Muscle of leg (tissue), 16 donors: ENCODE results near the gene ZBTB43. TPM values are rescaled to one million over a fixed set of nuclear protein-coding genes. Genes with fewer than 3 reads are reported as not detected.

Experiments
- DNase-seq: peaks from one replicate; pipeline ENCODE4 v3.0.0; 2013
- H3K27ac ChIP-seq: one replicate; pipeline ENCODE4 v1.5.1; 2013; ENCODE audit warnings: mild to moderate bottlenecking, low read length, control low read depth
- H3K27me3 ChIP-seq: one replicate; pipeline ENCODE4 v1.6.1; 2013; ENCODE audit warnings: low read length; ENCODE audit not compliant: control insufficient read depth, insufficient read depth
- H3K36me3 ChIP-seq: one replicate; pipeline ENCODE4 v1.6.1; 2013; ENCODE audit warnings: low read length; ENCODE audit not compliant: control insufficient read depth, insufficient read depth
- H3K4me1 ChIP-seq: one replicate; pipeline ENCODE4 v1.6.1; 2013; ENCODE audit warnings: low read length; ENCODE audit not compliant: control insufficient read depth, insufficient read depth
- H3K4me3 ChIP-seq: one replicate; pipeline ENCODE4 v1.5.1; 2013; ENCODE audit warnings: low read length, control low read depth
- H3K9me3 ChIP-seq: replicated peaks from 2 replicates; pipeline ENCODE4 v1.6.1; 2013; ENCODE audit warnings: low read depth, low read length; ENCODE audit not compliant: control insufficient read depth
- WGBS: methylation state at CpG from one replicate; pipeline ENCODE4 v1.1.5; 2013; ENCODE audit warnings: missing lambda C conversion rate; ENCODE audit not compliant: insufficient coverage; 5-methylcytosine and 5-hydroxymethylcytosine counted together
- long read RNA-seq, 11 donors: transcript quantifications; one replicate each; lab custom pipeline, GENCODE V29; 2026
- polyA plus RNA-seq, 8 donors: library from polyadenylated mRNA; unstranded; fragments of 120-200 nt; gene quantifications; one replicate each; pipeline versions ENCODE4 v1.2.1 to v1.2.3, GENCODE V29; 2013; ENCODE audit warnings: inconsistent platforms in 1 of 8, low replicate concordance in 1 of 8; ENCODE audit not compliant: insufficient read length in 8 of 8, insufficient read depth in 1 of 8
- total RNA-seq: library from RNA; stranded (reverse); fragments of 120-200 nt; gene quantifications from one replicate; pipeline ENCODE4 v1.2.4, GENCODE V29; 2013

The ZBTB43 gene
- total RNA-seq (10.4 TPM), polyA plus RNA-seq (10 to 100 TPM in 7 of 8 donors, 1 to 10 TPM in 1; 9.7 to 15.6 (median 14.3) TPM)
- long read RNA-seq, donor 1, full-length matches to known transcripts, result 7 of 7 reads
- long read RNA-seq, donor 1, partial matches to known transcripts, result 0 of 7 reads
- long read RNA-seq, donor 1, other reads (novel, unspliced or antisense), result 0 of 7 reads
- long read RNA-seq, donor 2, full-length matches to known transcripts, result 1 of 1 reads
- long read RNA-seq, donor 2, partial matches to known transcripts, result 0 of 1 reads
- long read RNA-seq, donor 2, other reads (novel, unspliced or antisense), result 0 of 1 reads
- long read RNA-seq, donor 3, full-length matches to known transcripts, result 10 of 10 reads
- long read RNA-seq, donor 3, partial matches to known transcripts, result 0 of 10 reads
- long read RNA-seq, donor 3, other reads (novel, unspliced or antisense), result 0 of 10 reads
- long read RNA-seq, donor 4, full-length matches to known transcripts, result 7 of 7 reads
- long read RNA-seq, donor 4, partial matches to known transcripts, result 0 of 7 reads
- long read RNA-seq, donor 4, other reads (novel, unspliced or antisense), result 0 of 7 reads
- long read RNA-seq, donor 5, full-length matches to known transcripts, result 25 of 25 reads
- long read RNA-seq, donor 5, partial matches to known transcripts, result 0 of 25 reads
- long read RNA-seq, donor 5, other reads (novel, unspliced or antisense), result 0 of 25 reads
- long read RNA-seq, donor 6, full-length matches to known transcripts, result 15 of 15 reads
- long read RNA-seq, donor 6, partial matches to known transcripts, result 0 of 15 reads
- long read RNA-seq, donor 6, other reads (novel, unspliced or antisense), result 0 of 15 reads
- long read RNA-seq, donor 7, full-length matches to known transcripts, result 9 of 22 reads
- long read RNA-seq, donor 7, partial matches to known transcripts, result 13 of 22 reads
- long read RNA-seq, donor 7, other reads (novel, unspliced or antisense), result 0 of 22 reads
- long read RNA-seq, donor 8, full-length matches to known transcripts, result 9 of 9 reads
- long read RNA-seq, donor 8, partial matches to known transcripts, result 0 of 9 reads
- long read RNA-seq, donor 8, other reads (novel, unspliced or antisense), result 0 of 9 reads
- long read RNA-seq, donor 9, full-length matches to known transcripts, result 10 of 10 reads
- long read RNA-seq, donor 9, partial matches to known transcripts, result 0 of 10 reads
- long read RNA-seq, donor 9, other reads (novel, unspliced or antisense), result 0 of 10 reads
- long read RNA-seq, donor 10, full-length matches to known transcripts, result 17 of 17 reads
- long read RNA-seq, donor 10, partial matches to known transcripts, result 0 of 17 reads
- long read RNA-seq, donor 10, other reads (novel, unspliced or antisense), result 0 of 17 reads
- long read RNA-seq, donor 11, full-length matches to known transcripts, result 12 of 12 reads
- long read RNA-seq, donor 11, partial matches to known transcripts, result 0 of 12 reads
- long read RNA-seq, donor 11, other reads (novel, unspliced or antisense), result 0 of 12 reads

- Histone ChIP-seq H3K27me3 (no peaks in the 10 kb centered on the region), H3K9me3 (no peaks in the 10 kb centered on the region), H3K4me1 (peaks cover 5% of the 10 kb centered on the region), H3K4me3 (peak within 1 kb of the TSS; percentile 89), H3K36me3 (no peaks in the 10 kb centered on the region), H3K27ac (peak within 1 kb of the TSS; percentile 94)
- WGBS, result 2% methylated on average over 77 of the region's 79 CpGs
- peak; percentile 99 for DNase-seq
Observed at GRCh38 chr9:126804696-126805553, at the start of gene ZBTB43. ZBTB43 (plus strand) TSS chr9:126805040; CDS start chr9:126832510, 27,470 bp downstream.

GRCh38 chr9:126755317-126755875 is 49.4 kb upstream of the ZBTB43 start:
- DNase-seq, result no peak
- Histone ChIP-seq H3K27ac (no peak overlapping the region), H3K27me3 (peaks cover 27% of the 10 kb centered on the region), H3K4me1 (no peaks in the 10 kb centered on the region), H3K4me3 (no peak overlapping the region), H3K36me3 (no peaks in the 10 kb centered on the region), H3K9me3 (no peaks in the 10 kb centered on the region)
- WGBS, result 55% methylated on average over 16 of the region's 19 CpGs

- Histone ChIP-seq H3K36me3 (no peaks in the 10 kb centered on the region), H3K27ac (no peak overlapping the region), H3K9me3 (no peaks in the 10 kb centered on the region), H3K4me1 (no peaks in the 10 kb centered on the region), H3K4me3 (no peak overlapping the region), H3K27me3 (peaks cover 22% of the 10 kb centered on the region)
- WGBS, result 100% methylated on average over 2 of the region's 5 CpGs
- no peak for DNase-seq
Observed at GRCh38 chr9:126756238-126756637, 48.6 kb upstream of the ZBTB43 start.

- H3K27me3 ChIP-seq, result peaks cover 20% of the 10 kb centered on the region
- H3K27ac ChIP-seq, result no peak overlapping the region
- H3K36me3 ChIP-seq, result no peaks in the 10 kb centered on the region
- H3K9me3 ChIP-seq, result no peaks in the 10 kb centered on the region
- H3K4me1 ChIP-seq, result no peaks in the 10 kb centered on the region
- H3K4me3 ChIP-seq, result no peak overlapping the region
- DNase-seq, result no peak
- 60% methylated on average over 3 of the region's 6 CpGs for WGBS
Observed at GRCh38 chr9:126756876-126757415, 47.9 kb upstream of the ZBTB43 start.

GRCh38 chr9:126758916-126759585 is 45.8 kb upstream of the ZBTB43 start:
- Histone ChIP-seq H3K27me3 (peaks cover 21% of the 10 kb centered on the region), H3K36me3 (no peaks in the 10 kb centered on the region), H3K4me1 (no peaks in the 10 kb centered on the region), H3K4me3 (no peak overlapping the region), H3K27ac (no peak overlapping the region), H3K9me3 (no peaks in the 10 kb centered on the region)
- WGBS, result no CpG with 5 or more reads among the region's 7 CpGs
- no peak for DNase-seq

GRCh38 chr9:126761274-126761673 is 43.6 kb upstream of the ZBTB43 start:
- 63% methylated on average over 4 of the region's 8 CpGs for WGBS

GRCh38 chr9:126763130-126763764 is 41.6 kb upstream of the ZBTB43 start:
- H3K4me1 ChIP-seq, result no peaks in the 10 kb centered on the region
- no peak for DNase-seq
- no peak overlapping the region for H3K27ac ChIP-seq
- no peak overlapping the region for H3K4me3 ChIP-seq
- no peaks in the 10 kb centered on the region for H3K9me3 ChIP-seq
- 93% methylated on average over 5 of the region's 7 CpGs for WGBS
- peaks cover 7% of the 10 kb centered on the region for H3K27me3 ChIP-seq
- H3K36me3 ChIP-seq, result no peaks in the 10 kb centered on the region

More at GRCh38 chr9:126761274-126761673, 43.6 kb upstream of the ZBTB43 start:
- H3K4me1 ChIP-seq, result no peaks in the 10 kb centered on the region
- no peaks in the 10 kb centered on the region for H3K9me3 ChIP-seq
- H3K4me3 ChIP-seq, result no peak overlapping the region
- peaks cover 8% of the 10 kb centered on the region for H3K27me3 ChIP-seq
- DNase-seq, result peak; percentile 30
- H3K27ac ChIP-seq, result no peak overlapping the region
- no peaks in the 10 kb centered on the region for H3K36me3 ChIP-seq

GRCh38 chr9:126773004-126773607 is 31.7 kb upstream of the ZBTB43 start:
- H3K9me3 ChIP-seq, result peaks cover 5% of the 10 kb centered on the region
- WGBS, result 50% methylated on average over 11 of the region's 14 CpGs
- H3K4me1 ChIP-seq, result no peaks in the 10 kb centered on the region
- no peak overlapping the region for H3K27ac ChIP-seq
- no peak for DNase-seq
- H3K27me3 ChIP-seq, result peaks cover 19% of the 10 kb centered on the region
- no peak overlapping the region for H3K4me3 ChIP-seq
- no peaks in the 10 kb centered on the region for H3K36me3 ChIP-seq
